ENCODE data around the gene LRMDA. TPM values are rescaled to one million over a fixed set of nuclear protein-coding genes. Genes with fewer than 3 reads are reported as not detected.

Gene LRMDA
- total RNA-seq, 4 donors from 2014 or later: 2.2 to 7.8 (median 4.5) TPM

- intact Hi-C loops (cut with DNase I; ENCODE audit: low total_unique reads) (no loop called here), in situ Hi-C loops (cut with MboI; ENCODE audit: low pct_ligation_motif_present in 1 of 4, low pct_unique_long_range_greater_than_20kb in 1 of 4, low sequenced_read_pairs in 3 of 4) (loop anchor here (25.0 kb wide), 2 partner anchors 633 to 658 kb away; partner anchors contain the start of gene ZNF503 (in 2 of the 4))
- Histone ChIP-seq H3K27me3 (no peaks in the 10 kb centered on the region), H3K9me3 (no peaks in the 10 kb centered on the region), H3K36me3 (no peaks in the 10 kb centered on the region), H3K27ac (no peak overlapping the region), H3K4me3 (no peak overlapping the region), H3K4me1 (peaks cover 0 to 1% (median 0%) of the 10 kb centered on the region in 4 donors)
- WGBS, 2 donors (ENCODE audit: low coverage in 1 of 2): 88 to 100% methylated on average over 1 of the region's 1 CpG
- TF ChIP-seq POLR2AphosphoS5 (IDR thresholded peaks at IDR 0.05) (no peak), CTCF (IDR thresholded peaks at IDR 0.05) (no peak), POLR2A (IDR thresholded peaks at IDR 0.05) (no peak)
- no peak for DNase-seq
These were observed 613.8 kb downstream of the LRMDA start for GRCh38 chr10:76045174-76045573.

- Histone ChIP-seq H3K9me3 (no peaks in the 10 kb centered on the region), H3K4me3 (no peak overlapping the region), H3K27me3 (no peaks in the 10 kb centered on the region), H3K27ac (no peak overlapping the region), H3K36me3 (no peaks in the 10 kb centered on the region), H3K4me1 (peaks cover 0 to 16% (median 0%) of the 10 kb centered on the region in 4 donors)
- no peak for DNase-seq
- intact Hi-C loops (cut with DNase I; ENCODE audit: low total_unique reads): no loop called here
- 92% methylated on average over 3 of the region's 3 CpGs; no CpG with 5 or more reads in 1 of the 2 donors for WGBS, 2 donors (ENCODE audit: low coverage in 1 of 2)
- in situ Hi-C loops (cut with MboI; ENCODE audit: low pct_ligation_motif_present in 1 of 4, low pct_unique_long_range_greater_than_20kb in 1 of 4, low sequenced_read_pairs in 3 of 4): loop anchor here (25.0 kb wide), 2 partner anchors 635 to 660 kb away; partner anchors contain the start of gene ZNF503 (in 2 of the 4)
- TF ChIP-seq CTCF (IDR thresholded peaks at IDR 0.05): no peak
- no peak for TF ChIP-seq EP300 (IDR thresholded peaks at IDR 0.05; ENCODE audit: low read depth)
- TF ChIP-seq POLR2AphosphoS5 (IDR thresholded peaks at IDR 0.05): no peak
- no peak for TF ChIP-seq POLR2A (IDR thresholded peaks at IDR 0.05)
These were observed 616.1 kb downstream of the LRMDA start for GRCh38 chr10:76047521-76047920.

DNA sequence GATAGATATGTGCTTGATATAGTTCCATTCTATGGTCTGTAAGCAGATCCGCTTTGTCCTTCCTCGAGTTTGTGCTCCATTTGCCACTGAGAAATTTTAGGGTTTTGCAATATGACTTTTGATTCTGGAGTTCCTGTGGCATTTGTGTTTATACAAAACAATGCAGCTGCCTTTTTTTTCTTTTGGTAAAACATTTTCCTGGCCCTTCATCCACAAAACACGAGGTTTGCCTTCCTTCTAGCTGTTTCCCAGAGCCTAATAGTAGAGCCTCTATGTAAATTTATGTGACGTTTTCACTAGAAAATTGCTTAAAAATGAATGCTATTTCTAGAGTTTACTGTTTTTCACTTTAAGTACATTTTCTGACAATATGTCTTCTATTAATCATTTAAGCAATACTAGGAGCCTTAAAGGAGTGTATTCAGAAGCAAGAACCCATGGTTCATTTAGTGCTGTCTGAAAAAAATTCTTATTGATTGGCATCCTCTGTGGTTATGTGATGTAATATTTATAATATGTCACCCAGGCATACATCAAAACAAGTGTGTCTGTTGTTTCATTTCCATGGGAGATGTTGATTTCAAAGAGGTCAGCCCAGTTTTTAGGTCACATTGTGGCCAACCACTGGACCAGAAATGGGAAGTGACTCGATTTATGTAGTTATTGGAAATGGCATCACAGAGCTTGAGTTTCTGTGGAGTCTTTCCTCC lies 618.3 kb downstream of the LRMDA start:
- intact Hi-C loops (cut with DNase I; ENCODE audit: low total_unique reads): no loop called here
- DNase-seq: no peak
- H3K27ac ChIP-seq: no peak overlapping the region
- WGBS, 2 donors (ENCODE audit: low coverage in 1 of 2): 60 to 70% methylated on average over 5 of the region's 5 CpGs
- peaks cover 0 to 16% (median 0%) of the 10 kb centered on the region in 4 donors for H3K4me1 ChIP-seq
- in situ Hi-C loops (cut with MboI; ENCODE audit: low pct_ligation_motif_present in 1 of 4, low pct_unique_long_range_greater_than_20kb in 1 of 4, low sequenced_read_pairs in 3 of 4): loop anchor here (25.0 kb wide), 2 partner anchors 637 to 662 kb away; partner anchors contain the start of gene ZNF503 (in 2 of the 4)
- no peaks in the 10 kb centered on the region for H3K27me3 ChIP-seq
- no peak overlapping the region for H3K4me3 ChIP-seq
- H3K9me3 ChIP-seq: no peaks in the 10 kb centered on the region
- TF ChIP-seq CTCF (IDR thresholded peaks at IDR 0.05) (no peak), POLR2A (IDR thresholded peaks at IDR 0.05) (no peak), POLR2AphosphoS5 (IDR thresholded peaks at IDR 0.05) (no peak), EP300 (IDR thresholded peaks at IDR 0.05; ENCODE audit: low read depth) (no peak)
- no peaks in the 10 kb centered on the region for H3K36me3 ChIP-seq

DNA sequence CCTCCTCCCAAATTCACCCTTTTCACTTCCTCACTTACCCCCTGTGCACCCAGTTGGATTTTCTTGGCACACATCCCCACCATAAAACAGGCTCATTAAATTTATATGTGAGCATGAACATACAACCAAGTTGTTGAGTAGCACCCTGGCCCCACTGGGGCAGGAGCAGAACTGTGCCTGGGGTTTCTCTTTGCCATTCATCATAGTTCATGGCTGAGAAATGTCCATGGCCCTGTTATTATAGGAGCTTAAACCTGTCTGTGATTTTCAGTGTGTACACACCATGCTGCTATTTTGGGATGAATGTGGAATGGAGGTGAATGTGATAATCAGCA lies 618.8 kb downstream of the LRMDA start:
- Histone ChIP-seq H3K4me3 (no peak overlapping the region), H3K4me1 (peaks cover 0 to 16% (median 0%) of the 10 kb centered on the region in 4 donors), H3K27me3 (no peaks in the 10 kb centered on the region), H3K27ac (no peak overlapping the region), H3K9me3 (no peaks in the 10 kb centered on the region), H3K36me3 (no peaks in the 10 kb centered on the region)
- TF ChIP-seq CTCF (IDR thresholded peaks at IDR 0.05) (no peak), POLR2A (IDR thresholded peaks at IDR 0.05) (no peak)
- no peak for DNase-seq
- intact Hi-C loops (cut with DNase I; ENCODE audit: low total_unique reads): no loop called here
- in situ Hi-C loops (cut with MboI; ENCODE audit: low pct_ligation_motif_present in 1 of 4, low pct_unique_long_range_greater_than_20kb in 1 of 4, low sequenced_read_pairs in 3 of 4): no loop called here

Data from transverse colon (tissue), 4 donors.